SKM-1 (cell line): Measurements from ENCODE around the gene MAFF.

Source experiments
- DNase-seq: peaks from one replicate; lab custom pipeline; 2025; ENCODE audit not compliant: unreplicated experiment; lab: John Stamatoyannopoulos, UW

Gene MAFF

GRCh38 chr22:38246046-38246658 is 44.4 kb downstream of the MAFF start:
- no peak for DNase-seq

GRCh38 chr22:38246692-38247091 is 44.9 kb downstream of the MAFF start:
- DNase-seq: no peak

DNA sequence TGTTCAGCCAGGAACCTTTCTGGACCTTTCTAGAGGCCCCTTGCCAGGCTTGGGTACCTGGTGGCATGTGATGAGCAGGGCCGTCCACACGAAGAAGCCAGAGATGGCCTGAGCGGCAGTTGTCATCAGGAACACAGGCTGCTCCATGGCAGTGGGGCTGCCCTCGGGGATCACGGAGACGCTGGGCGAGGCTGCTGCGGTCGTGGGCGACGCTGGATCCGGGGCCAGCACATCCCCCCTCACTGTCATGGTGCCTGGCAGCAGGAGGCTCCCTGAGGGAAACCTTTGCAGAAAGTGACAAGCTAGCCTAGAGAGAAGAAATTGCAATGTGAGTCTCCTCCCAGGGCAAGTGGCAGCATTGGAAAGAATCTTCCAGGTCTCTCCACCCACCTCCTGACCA is 45.9 kb downstream of the MAFF start:
- no peak for DNase-seq

GRCh38 chr22:38248280-38248679 is 46.5 kb downstream of the MAFF start:
- DNase-seq: no peak

GRCh38 chr22:38249301-38249700 is 47.5 kb downstream of the MAFF start:
- DNase-seq: no peak

DNA sequence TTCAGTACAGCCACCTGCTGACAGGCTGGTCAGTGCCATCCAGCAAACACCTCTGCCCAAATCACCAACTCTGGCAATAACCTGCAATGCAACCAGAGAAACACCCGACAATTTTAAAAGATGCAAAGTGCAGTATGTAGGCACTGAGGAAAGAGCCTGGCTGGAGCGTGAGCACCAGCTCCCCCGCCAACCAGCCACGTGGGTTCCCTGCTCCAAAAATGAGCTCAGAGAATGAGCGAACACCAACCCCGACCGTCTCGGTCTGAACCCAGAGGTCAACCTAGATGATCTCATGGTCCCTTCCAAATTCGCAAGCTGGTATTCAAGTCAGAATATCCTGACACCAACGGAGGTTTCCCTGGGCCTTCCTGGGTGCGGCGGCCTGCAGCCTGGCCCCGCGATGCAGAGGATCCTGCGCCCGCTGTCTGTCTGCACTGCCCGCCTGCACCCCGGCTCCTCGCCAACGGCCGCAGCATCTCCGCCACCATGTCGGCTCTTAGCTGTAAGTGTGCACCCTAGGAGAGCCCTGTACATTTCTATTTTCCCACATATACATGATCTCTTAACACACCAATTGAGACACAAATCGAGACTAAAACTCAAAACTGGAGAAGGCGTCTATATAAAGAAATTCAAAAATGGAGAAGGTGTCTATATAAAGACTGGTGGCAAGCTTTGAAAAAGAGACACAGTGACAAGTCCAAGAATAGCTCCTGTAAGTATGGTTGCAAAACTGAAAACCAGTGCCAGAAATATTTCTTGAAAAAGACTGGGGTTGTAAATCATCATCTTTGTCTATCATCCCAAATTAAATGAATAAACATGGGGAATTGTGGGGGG is 48.2 kb downstream of the MAFF start:
- no peak for DNase-seq

DNA sequence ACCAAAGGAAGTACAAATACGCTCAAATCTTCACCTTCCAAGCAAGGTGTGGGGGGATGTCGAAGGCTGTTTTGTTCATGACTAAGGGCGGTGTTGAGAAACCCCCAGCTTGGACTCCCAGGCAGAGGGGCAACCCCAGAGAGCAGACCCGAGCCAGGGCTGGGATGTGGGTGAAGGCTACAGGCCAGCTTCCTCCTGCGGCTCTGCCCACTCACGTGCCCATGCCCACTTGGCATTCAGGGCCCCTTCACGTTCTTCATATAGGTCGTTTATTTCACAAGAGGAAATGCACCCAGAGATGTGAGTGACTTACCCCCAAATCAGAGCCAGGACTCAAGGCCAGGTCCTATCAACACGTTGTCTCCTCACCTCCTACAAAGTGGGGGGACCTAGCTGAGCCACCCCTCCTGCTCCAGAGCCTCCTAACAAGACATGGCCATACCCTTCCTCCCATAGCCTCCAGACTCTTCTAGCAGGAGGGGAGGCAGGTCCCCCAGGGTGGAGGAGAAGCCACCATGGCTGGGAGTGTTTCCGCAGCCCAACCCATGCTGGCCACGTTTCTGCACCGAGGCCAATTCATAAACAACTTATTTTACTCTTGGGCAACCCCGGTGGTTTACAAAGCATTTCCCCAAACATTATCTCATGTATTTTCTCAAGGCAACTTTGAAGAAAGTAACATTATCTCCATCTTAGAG is 49.0 kb downstream of the MAFF start:
- no peak for DNase-seq

- no peak for DNase-seq
Measured at GRCh38 chr22:38251341-38251692, 49.5 kb downstream of the MAFF start.

DNA sequence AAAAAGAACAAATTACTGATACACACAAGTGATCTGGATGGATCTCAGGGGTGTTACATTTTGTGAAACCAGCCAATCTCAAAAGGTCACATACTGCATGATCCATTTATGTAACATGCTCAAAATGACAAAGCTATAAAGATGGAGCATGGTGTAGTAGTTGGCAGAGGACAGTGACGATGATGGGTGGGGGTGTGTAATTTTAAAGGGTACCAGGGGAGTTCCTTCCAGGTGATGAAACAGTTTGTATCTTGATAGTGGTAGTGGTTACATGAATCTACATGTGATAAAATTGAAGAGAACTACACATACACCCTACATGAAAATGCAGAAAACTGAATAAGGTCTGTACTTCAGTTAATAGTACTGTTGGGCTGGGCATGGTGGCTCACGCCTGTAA is 53.9 kb downstream of the MAFF start:
- DNase-seq: no peak

- no peak for DNase-seq
Measured at GRCh38 chr22:38257181-38257580, 55.4 kb downstream of the MAFF start.

DNA sequence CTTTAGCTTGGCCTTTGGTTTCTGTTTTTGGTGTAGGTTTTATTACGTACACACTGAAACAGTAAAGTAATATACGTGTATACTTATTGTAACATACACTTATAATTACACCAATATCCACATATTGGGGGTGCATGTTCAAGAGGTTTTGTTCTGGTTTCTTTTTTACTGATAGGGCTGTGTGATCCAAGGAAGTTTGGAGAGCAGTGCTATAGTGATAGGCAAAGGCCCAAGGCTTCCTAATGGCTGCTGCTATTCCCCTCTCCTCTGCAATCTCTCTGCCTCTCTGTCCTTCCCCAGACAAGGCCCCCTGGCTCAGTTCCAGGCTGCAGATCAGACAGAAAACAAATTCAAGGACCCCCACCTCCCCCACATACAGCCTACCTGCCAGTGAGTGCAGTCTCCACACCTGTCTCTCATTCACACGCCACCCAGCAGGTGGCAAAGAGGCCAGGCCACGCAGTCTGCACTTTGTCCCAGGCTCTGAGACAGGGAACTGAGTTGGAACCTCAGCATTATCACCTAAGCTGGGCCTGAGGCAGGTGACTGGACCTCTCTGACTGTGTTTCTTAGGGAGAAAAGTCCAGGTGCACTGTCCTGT is 56.0 kb downstream of the MAFF start:
- DNase-seq: no peak

- no peak for DNase-seq
Measured at GRCh38 chr22:38258895-38259294, 57.1 kb downstream of the MAFF start.

DNA sequence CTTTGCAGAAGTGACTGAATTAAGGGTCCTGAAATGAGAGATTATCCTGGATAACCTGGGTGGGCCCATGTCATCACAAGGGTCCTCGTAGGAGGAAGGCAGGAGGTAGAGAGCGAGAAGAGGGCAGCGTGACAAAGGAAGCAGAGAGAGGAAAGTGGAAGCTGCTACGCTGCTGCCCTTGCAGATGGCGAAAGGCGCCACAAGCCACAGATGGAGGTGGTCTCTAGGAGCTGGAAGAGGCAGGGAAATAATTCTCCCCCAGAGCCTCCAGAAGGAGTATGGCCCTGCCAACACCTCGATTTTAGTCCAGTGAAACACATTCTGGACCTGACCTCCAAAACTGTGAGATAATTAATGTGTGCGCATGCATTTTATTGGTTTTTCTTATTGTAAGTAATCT is 57.6 kb downstream of the MAFF start:
- no peak for DNase-seq

DNA sequence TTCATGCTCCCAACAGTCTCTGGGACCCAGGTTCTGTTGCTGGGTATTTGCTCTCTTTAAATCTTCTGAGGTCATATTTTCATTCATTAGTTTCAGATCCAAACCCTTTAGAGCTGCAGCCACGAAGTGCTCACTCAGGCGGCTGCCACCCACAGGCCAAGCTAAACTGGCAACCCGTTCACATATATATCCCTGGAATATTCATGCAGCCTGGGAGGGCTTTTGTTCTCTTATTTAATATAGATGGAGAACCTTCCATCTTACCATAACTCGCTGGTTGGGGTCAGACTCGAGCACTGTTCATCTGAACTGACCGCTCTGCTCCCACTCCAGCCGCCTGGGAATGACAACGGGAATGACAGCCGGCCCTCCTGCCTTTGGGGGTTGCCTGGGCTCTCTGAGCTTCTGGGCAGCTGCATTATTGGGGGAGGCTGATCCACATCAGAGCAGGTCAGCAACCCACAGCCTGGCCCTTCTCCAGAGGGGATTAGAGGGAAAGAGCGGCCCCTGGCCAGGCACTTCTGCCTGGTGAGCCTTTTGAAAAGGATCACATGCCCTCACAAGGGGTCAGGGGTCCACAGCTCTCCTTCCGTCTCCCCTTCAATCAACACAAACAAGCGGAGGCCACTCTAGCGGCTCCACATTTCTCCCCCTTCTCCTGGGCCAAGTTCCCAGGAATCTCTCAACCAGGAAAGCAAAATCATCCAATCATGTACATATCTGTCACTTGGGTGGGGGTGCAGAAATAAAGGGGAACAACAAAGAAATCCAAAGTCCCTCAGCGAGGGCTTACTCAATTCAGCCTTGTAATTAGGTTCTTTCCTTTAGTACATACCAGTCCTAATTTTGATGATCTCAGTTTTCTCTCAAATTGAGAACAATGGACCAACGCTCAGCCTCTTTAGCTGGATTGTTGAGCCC is 59.2 kb downstream of the MAFF start:
- DNase-seq: no peak

GRCh38 chr22:38262051-38262795 is 60.4 kb downstream of the MAFF start:
- no peak for DNase-seq

- DNase-seq: no peak
Measured at GRCh38 chr22:38264322-38264843, 62.6 kb downstream of the MAFF start.
